Measurements from ENCODE around the gene MROH2B. TPM values are rescaled to one million over a fixed set of nuclear protein-coding genes. Genes with fewer than 3 reads are reported as not detected.

The MROH2B gene
- total and polyA plus RNA-seq, 2 donors (not counting 3 experiments of a cell fraction or from before 2014, with no cell fraction given), result not detected

DNA sequence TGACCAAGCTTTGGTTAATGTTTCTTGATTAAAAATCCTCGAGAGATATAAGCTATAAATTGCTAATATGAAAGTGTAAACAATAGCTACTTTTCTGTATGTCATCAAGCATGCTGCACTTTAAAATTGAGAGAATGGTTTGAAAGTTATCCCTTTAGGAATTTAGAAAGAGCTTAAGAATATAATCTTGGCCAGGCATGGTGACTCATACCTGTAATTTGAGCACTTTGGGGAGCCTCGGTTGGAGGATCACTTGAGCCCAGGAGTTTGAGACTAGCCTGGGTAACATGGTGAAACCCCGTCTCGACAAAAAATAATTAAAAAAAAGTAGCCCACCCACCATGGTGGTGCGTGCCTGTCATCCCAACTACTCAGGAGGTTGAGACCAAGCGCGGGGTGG is 12.2 kb upstream of the MROH2B start:
- no peaks in the 10 kb centered on the region for H3K79me2 ChIP-seq (ENCODE audit: control insufficient read depth, insufficient read depth, low read length)
- DNase-seq (ENCODE audit: low read depth, low spot score) (no peak), FAIRE-seq (no peak)
- H3K9me1 ChIP-seq (replicated peaks; ENCODE audit: control insufficient read depth, extremely low read depth, insufficient read depth, low read length), result no peaks in the 10 kb centered on the region
- H3K9ac ChIP-seq (replicated peaks; ENCODE audit: extremely low read depth, insufficient read depth, low read length), result no peak overlapping the region
- no peak overlapping the region for H3K4me2 ChIP-seq (ENCODE audit: insufficient read depth, low read length)
- no peaks in the 10 kb centered on the region for H3K27me3 ChIP-seq (ENCODE audit: control insufficient read depth in 2 of 2, insufficient read depth in 2 of 2, low read length in 2 of 2)
- BruUV-seq (replicated peaks), result no TSS peak
- ChIA-PET POLR2A (interaction anchor here (0.7 kb wide), 1 partner anchor 25 kb away, joined by 4 read pairs; no protein-coding TSS in a partner anchor), CTCF (no interaction called here)
- intact Hi-C loops (cut with micrococcal nuclease) (no loop called here), dilution Hi-C loops (cut with MboI; ENCODE audit: extremely low pct_ligation_motif_present, low sequenced_read_pairs) (no loop called here)
- H2AFZ ChIP-seq (ENCODE audit: low read depth, low read length), result no peak overlapping the region
- H3K9me3 ChIP-seq (replicated peaks; ENCODE audit: control insufficient read depth, insufficient read depth, low read length), result no peaks in the 10 kb centered on the region
- no peak for TF ChIP-seq POLR2AphosphoS5 (IDR thresholded peaks at IDR 0.05; ENCODE audit: insufficient read depth, low read depth, low read length)
- no peak for TF ChIP-seq POLR2A (IDR thresholded peaks at IDR 0.05; ENCODE audit: low read depth, low read length)
- TF ChIP-seq, protein P1, sequence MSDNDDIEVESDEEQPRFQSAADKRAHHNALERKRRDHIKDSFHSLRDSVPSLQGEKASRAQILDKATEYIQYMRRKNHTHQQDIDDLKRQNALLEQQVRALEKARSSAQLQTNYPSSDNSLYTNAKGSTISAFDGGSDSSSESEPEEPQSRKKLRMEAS (IDR thresholded peaks at IDR 0.05; ENCODE audit: insufficient read depth, insufficient read length), result no peak
- no peak for TF ChIP-seq MYC (IDR thresholded peaks at IDR 0.05; ENCODE audit: low read depth, low read length)
- no peak for TF ChIP-seq FOS (IDR thresholded peaks at IDR 0.05; ENCODE audit: borderline replicate concordance, insufficient read depth, low read length)
- H3K4me1 ChIP-seq (ENCODE audit: control insufficient read depth, extremely low read depth, insufficient read depth, low read length), result no peaks in the 10 kb centered on the region
- no peaks in the 10 kb centered on the region for H4K20me1 ChIP-seq (replicated peaks; ENCODE audit: control insufficient read depth, extremely low read depth, insufficient read depth, low read length)
- no peak overlapping the region for H3K4me3 ChIP-seq (replicated peaks in 1 of 3; ENCODE audit: insufficient read depth in 1 of 3, low read depth in 1 of 3, low read length in 3 of 3)
- no peak overlapping the region for H3K27ac ChIP-seq (ENCODE audit: insufficient read depth, low read depth, low read length)
- no peaks in the 10 kb centered on the region for H3K36me3 ChIP-seq (ENCODE audit: control insufficient read depth in 2 of 2, extremely low read depth in 1 of 2, insufficient read depth in 2 of 2, low read length in 2 of 2)

- Histone ChIP-seq H3K4me2 (ENCODE audit: insufficient read depth, low read length) (no peak overlapping the region), H2AFZ (ENCODE audit: low read depth, low read length) (no peak overlapping the region), H3K4me3 (replicated peaks in 1 of 3; ENCODE audit: insufficient read depth in 1 of 3, low read depth in 1 of 3, low read length in 3 of 3) (no peak overlapping the region), H3K79me2 (ENCODE audit: control insufficient read depth, insufficient read depth, low read length) (no peaks in the 10 kb centered on the region), H3K9ac (replicated peaks; ENCODE audit: extremely low read depth, insufficient read depth, low read length) (no peak overlapping the region), H3K9me1 (replicated peaks; ENCODE audit: control insufficient read depth, extremely low read depth, insufficient read depth, low read length) (no peaks in the 10 kb centered on the region), H3K36me3 (ENCODE audit: control insufficient read depth in 2 of 2, extremely low read depth in 1 of 2, insufficient read depth in 2 of 2, low read length in 2 of 2) (no peaks in the 10 kb centered on the region), H4K20me1 (replicated peaks; ENCODE audit: control insufficient read depth, extremely low read depth, insufficient read depth, low read length) (no peaks in the 10 kb centered on the region), H3K27ac (ENCODE audit: insufficient read depth, low read depth, low read length) (no peak overlapping the region), H3K4me1 (ENCODE audit: control insufficient read depth, extremely low read depth, insufficient read depth, low read length) (no peaks in the 10 kb centered on the region), H3K27me3 (ENCODE audit: control insufficient read depth in 2 of 2, insufficient read depth in 2 of 2, low read length in 2 of 2) (no peaks in the 10 kb centered on the region), H3K9me3 (replicated peaks; ENCODE audit: control insufficient read depth, insufficient read depth, low read length) (no peaks in the 10 kb centered on the region)
- intact Hi-C loops (cut with micrococcal nuclease) (no loop called here), dilution Hi-C loops (cut with MboI; ENCODE audit: extremely low pct_ligation_motif_present, low sequenced_read_pairs) (no loop called here)
- FAIRE-seq (no peak), DNase-seq (ENCODE audit: low read depth, low spot score) (no peak)
- ChIA-PET CTCF (no interaction called here), POLR2A (no interaction called here)
- BruUV-seq (replicated peaks), result no TSS peak
- TF ChIP-seq POLR2AphosphoS5 (IDR thresholded peaks at IDR 0.05; ENCODE audit: insufficient read depth, low read depth, low read length), result no peak
- no peak for TF ChIP-seq MYC (IDR thresholded peaks at IDR 0.05; ENCODE audit: low read depth, low read length)
- TF ChIP-seq JUN (IDR thresholded peaks at IDR 0.05; ENCODE audit: borderline replicate concordance, insufficient read depth, insufficient read length, low read depth), result no peak
- TF ChIP-seq POLR2A (IDR thresholded peaks at IDR 0.05; ENCODE audit: low read depth, low read length), result no peak
- TF ChIP-seq, protein P1 (IDR thresholded peaks at IDR 0.05; ENCODE audit: insufficient read depth, insufficient read length), result no peak
- no peak for TF ChIP-seq GATA2 (IDR thresholded peaks at IDR 0.05; ENCODE audit: insufficient read depth, insufficient read length, low read depth, low read length)
- no peak for TF ChIP-seq EZH2 (IDR thresholded peaks at IDR 0.05; ENCODE audit: borderline replicate concordance, low read depth, low read length, severe bottlenecking)
- TF ChIP-seq CTCF (IDR thresholded peaks at IDR 0.05; ENCODE audit: extremely low read depth in 1 of 2, insufficient read depth in 1 of 2, low read depth in 1 of 2, low read length in 2 of 2), result no peak
- no peak for TF ChIP-seq FOS (IDR thresholded peaks at IDR 0.05; ENCODE audit: borderline replicate concordance, insufficient read depth, low read length)
Observed at GRCh38 chr5:41071975-41072374, 833 bp upstream of the MROH2B start.
